Measurements from ENCODE around the gene UMOD. TPM values are rescaled to one million over a fixed set of nuclear protein-coding genes. Genes with fewer than 3 reads are reported as not detected.
"Not testable (repeated sequence)": the region's sequence is repeated elsewhere in the genome, so short reads cannot be mapped to it uniquely, and the experiment has no call there.

The UMOD gene
- total RNA-seq, 1 donor from 2014 or later: not detected

DNA sequence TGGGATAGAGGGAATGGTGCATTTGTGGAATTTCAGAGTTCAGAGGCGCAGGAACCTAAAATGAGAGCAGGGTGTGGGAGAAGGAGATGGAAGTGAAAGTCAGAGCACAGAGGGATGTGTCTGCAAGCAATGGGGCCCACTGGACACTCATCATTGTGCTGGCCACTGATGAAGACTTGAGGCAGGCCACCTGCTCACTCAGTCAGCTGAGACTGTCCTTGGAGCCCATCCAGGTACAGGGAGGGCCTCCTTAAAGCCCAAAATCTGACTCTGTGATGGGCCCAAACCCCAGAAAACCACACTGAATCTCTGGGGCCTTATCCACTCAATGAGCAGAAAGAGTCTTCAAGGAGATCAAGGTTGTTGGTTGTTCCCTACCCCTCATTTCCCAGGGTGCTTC is 30.8 kb downstream of the UMOD start:
- intact Hi-C loops (cut with micrococcal nuclease): no loop called here

- intact Hi-C loops (cut with micrococcal nuclease): not testable (repeated sequence)
Observed at GRCh38 chr16:20321051-20321450, 31.5 kb downstream of the UMOD start.

DNA sequence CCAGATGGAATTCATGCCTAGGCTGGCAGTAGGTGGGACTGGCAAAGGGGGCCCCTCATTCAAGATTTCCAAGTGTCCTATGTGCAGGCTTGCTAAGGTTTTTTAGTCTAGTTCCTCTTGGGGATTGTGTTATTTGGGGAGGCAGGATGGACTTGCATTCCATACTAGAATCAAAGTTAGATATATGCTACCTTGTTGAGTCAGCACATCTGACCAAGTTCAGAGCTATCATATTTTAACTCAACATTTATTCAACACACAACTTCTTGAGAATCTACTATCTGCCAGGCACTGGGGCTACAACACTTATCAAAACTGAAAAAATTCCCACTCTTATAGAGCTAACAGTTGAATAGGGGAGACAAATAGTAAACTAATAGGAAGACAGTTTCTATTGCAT is 31.9 kb downstream of the UMOD start:
- intact Hi-C loops (cut with micrococcal nuclease): no loop called here

GRCh38 chr16:20320178-20320577 is 32.3 kb downstream of the UMOD start:
- intact Hi-C loops (cut with micrococcal nuclease): no loop called here

DNA sequence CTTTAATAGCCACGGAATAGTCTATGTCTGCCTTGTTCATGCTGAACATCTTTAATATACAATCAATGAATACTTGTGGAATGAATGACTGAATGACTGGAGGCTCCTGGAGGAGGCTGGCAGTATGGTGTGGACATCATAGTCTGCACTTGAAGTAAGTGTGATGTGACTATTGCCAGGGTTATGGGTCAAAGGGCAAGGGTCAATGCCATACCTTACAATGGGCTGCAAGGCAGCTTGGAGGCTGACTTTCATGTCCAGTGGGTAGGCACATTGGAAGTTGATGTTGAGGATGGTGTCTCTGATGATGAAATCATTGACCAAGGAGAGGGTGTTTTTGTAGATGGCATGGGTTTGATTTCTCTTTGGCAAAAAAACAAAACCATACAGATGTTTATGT is 33.1 kb downstream of the UMOD start:
- intact Hi-C loops (cut with micrococcal nuclease): no loop called here

GRCh38 chr16:20318437-20318836 is 34.1 kb downstream of the UMOD start:
- intact Hi-C loops (cut with micrococcal nuclease): no loop called here

GRCh38 chr16:20318006-20318405 is 34.5 kb downstream of the UMOD start:
- intact Hi-C loops (cut with micrococcal nuclease): no loop called here

DNA sequence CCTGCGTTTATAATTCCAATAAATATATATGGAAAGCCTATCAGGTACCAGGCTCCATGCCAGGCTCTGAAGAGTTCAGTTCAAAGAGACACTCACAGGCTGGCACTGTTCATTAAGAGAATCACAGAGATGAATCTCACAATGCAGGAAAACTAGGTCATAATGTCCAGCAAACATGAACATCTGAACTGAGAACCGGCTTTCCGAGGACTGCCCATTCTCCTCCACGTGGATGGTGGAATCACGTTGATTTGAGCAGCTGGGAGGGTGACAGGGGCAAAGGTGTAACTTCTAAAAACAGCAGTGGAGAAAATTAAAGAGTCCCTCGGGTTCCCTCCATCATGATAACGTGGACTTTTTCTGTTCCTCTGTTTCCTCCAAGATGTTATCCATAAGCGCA is 35.4 kb downstream of the UMOD start:
- intact Hi-C loops (cut with micrococcal nuclease): no loop called here

DNA sequence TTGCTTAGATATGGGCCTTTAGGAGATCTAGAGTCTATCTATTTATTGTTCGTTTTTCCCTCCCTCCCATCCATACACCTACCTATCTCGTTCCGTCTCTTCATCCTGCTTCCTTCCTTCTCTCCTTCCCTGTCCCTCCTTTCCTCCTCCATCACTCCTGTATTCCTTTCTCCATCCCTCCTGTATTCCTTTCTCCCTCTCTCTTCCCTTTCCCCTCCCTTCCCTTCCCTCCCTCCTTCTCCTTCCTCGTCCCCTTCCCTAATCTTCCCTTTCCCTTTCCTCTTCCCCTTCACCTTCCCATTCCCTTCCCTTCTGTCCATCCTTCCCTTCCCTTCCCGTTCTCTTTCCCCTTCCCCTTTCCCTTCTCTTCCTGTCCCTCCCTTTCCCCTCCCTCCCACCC is 35.8 kb downstream of the UMOD start:
- intact Hi-C loops (cut with micrococcal nuclease): no loop called here

- intact Hi-C loops (cut with micrococcal nuclease): no loop called here
Observed at GRCh38 chr16:20315764-20316163, 36.8 kb downstream of the UMOD start.

DNA sequence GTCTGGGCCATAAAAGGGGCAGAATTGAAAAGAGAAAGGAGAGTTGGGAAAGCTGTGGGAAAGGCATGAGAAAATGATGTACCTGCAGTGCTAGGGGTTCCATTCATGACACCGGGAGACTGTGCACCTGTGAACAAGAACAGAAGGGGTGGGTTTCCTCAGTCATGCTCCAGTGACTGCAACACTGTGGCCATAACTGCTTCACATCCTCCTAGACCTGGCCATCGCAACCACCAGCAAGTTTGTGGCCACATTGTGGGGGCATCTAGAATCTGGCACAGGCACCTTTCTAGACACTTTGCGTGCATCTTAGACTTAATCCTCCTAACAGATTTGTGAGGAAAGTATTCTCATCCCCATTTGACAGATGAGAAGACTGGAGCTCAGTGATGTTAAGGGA is 37.9 kb downstream of the UMOD start:
- intact Hi-C loops (cut with micrococcal nuclease): no loop called here

GRCh38 chr16:20313741-20314140 is 38.8 kb downstream of the UMOD start:
- intact Hi-C loops (cut with micrococcal nuclease): no loop called here

DNA sequence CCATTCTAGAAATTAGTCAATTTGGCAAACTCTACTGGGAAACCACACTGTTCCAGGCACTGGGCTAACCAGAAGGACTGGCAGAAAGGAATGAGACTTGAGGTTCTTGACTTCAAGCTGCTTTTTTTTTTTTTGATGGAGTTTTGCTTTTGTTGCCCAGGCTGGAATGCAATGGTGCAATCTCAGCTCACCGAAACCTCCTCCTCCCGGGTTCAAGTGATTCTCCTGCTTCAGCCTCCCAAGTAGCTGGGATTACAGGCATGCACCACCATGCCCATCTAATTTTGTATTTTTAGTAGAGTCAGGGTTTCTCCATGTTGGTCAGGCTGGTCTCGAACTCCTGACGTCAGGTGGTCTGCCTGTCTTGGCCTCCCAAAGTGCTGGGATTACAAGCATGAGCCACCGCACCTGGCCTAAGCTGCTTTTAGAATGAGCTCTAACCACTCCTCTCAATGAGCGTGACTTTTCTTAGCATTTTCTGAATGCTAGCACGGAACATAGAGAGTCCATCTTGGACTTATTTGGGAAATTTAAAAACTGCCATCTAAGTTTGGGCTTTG is 39.9 kb downstream of the UMOD start:
- intact Hi-C loops (cut with micrococcal nuclease): not testable (repeated sequence)

DNA sequence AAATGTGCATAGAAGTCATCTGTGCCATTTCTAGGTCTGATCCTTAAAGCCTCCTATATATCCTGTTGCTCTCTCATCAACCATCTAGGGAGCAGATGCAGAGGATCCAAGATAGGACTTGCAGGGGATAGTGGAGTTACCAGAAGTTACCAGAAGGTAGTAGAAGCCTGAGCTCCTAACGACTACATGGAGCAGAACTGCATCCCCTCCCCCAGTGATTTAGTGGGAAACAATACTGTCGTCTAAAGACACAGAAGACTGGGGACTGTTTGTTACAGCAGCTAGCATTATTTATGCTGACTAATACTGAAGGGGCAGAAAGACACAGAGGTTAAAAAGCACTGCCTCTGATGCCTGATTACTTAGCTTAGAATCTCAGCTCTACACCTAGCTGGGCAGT is 41.0 kb downstream of the UMOD start:
- intact Hi-C loops (cut with micrococcal nuclease): no loop called here

DNA sequence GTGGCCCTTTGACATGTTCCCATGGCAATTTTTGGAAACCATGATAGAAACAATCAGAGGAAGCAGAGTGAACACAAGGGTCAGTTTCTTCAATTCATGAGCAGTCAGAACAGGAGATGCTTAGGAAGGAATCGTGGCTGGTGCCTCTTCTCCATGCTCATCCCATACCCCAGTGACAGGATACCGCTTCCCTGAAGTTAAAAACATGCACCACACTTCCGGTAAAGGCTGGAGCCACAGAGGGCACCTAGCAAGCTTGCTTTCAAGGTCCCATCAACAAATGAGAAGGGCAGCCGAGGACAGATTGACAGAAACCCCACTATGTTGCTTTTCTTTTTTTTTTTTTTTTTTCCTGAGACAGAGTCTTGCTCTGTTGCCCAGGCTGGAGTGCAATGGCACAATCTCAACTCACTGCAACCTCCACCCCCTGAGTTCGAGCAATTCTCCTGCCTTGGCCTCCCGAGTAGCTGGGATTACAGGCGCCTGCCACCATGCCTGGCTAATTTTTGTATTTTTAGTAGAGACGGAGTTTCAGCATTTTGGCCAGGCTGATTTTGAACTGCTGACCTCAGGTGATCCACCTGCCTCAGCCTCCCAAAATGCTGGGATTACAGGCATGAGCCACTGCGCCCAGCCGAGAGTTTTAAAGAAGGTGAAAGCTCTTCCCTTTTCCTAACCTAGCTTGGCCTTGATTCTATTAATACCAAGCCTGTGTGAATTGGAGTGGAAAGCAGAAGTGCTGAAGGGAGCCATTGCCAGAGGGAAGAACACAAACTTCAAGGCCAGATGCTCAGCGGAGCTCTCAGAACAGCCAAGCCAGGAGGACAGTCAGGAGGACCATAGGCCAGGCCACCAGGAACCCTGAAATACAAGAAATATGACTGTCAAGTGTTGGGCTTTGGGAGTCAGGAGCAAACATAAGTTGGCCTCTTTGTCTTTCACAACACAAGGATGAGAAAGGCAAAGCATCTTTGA is 41.8 kb downstream of the UMOD start:
- intact Hi-C loops (cut with micrococcal nuclease): no loop called here

GRCh38 chr16:20309786-20310185 is 42.7 kb downstream of the UMOD start:
- intact Hi-C loops (cut with micrococcal nuclease): no loop called here

DNA sequence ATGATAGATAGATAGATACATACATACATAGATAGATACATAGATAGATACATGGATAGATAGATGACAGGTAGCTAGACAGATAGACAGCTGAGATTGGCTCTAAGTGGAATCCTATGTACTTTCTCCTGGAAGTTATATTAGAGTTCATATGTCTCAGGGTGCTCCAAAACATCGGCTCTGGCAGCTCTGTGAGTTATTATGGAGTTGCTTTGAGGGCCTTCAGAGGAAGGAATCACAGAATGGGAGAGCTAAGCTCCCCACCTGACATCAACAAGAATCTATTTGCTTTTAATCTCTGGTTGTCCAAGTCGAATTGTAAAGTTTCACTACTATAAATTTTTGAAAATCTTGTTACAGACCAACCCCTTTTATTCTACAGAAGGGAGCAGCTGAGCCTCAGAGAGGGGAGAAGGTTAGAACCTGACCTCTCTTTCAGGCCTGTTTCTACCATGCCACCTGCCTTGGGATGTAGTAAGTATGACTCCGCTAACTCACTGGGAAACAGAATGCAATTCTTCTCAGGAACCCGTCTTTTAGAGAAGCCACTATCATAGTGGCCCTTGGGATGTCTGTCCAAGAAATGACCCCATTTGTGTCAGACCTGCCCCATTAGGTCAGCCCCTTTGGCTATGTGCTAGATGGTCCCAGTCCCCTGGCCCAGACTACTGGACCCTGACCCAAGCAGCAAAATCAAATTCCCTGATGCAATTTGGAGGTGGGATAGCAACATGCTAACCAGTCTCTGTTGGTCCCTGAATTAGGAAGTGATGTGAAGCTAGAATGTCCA is 43.5 kb downstream of the UMOD start:
- intact Hi-C loops (cut with micrococcal nuclease): no loop called here

DNA sequence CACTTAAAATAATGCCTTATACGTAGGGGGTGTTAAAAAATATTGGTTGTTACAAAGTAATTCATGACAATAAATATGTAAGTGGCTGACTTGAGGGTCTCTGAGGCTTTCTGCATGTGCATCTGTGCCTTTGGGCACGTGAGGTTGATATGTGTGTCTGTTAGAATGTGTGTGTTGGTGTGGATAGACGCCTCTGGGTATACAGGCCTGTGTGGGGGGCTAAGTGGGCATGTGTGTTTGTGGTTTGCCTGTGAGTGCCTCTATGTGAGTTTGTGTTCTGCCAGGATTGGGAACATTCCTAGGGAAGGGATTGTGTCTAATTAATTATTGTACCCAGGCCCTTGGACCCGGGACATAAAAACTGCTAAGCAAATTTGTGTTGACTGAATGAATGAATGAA is 44.2 kb downstream of the UMOD start:
- intact Hi-C loops (cut with micrococcal nuclease): no loop called here

DNA sequence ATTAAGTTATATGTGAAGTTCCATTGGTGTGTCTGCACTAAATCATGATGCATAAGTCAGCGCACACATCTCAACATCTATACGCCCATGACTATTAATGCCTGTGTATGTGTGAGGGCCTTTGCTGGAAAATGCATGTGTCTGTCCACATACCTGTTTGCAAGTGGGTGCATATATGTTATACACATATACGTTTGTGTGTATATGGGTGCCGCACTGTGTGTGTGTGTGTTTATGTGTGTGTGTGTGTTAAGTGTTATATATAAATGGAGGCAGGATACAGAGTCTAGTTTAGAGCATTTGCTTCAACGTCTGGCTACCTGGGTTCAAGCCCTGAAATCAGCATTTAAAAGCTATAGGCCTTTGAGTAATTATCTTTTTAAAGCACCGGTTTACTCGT is 44.7 kb downstream of the UMOD start:
- intact Hi-C loops (cut with micrococcal nuclease): no loop called here

DNA sequence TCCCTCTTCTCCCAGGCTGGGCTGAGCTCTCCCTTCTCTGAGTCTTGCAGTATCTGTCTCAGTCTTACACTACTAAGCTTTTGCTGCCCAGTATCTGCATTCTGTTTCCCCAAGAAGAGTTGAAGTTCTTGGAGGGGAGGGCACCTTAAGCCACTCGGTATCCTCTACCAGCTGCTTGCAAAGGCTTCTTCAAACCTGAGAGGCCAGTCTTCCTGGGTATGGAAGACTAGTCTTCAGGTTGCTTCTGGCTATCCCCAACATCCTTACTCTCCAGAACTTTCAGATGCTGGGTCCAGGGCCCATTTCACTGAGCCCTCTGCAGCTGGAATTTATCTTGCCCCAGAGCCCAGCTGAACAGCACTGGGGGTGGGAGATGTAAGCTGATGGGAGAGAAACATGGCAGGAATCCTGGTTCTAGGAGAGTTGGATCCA is 45.3 kb downstream of the UMOD start:
- intact Hi-C loops (cut with micrococcal nuclease): no loop called here

DNA sequence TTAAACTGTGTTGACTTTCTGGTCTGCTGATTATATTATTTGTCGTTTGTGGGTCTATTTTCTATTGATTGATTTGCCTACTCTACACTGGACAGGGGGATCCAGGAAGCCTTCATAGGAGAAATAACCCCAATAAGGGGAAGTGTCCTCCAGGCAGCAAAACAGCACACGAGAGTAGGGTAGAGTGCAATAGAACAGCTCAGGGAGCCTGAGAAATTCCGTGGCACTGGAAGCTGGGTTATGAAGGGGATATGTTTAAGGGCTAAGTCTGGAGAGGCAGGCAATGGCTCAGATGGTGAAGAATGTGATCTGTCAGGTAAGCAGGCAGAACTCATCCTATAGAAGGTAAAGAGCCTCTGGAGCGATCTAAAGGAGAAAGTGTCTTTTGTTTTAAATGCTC is 46.1 kb downstream of the UMOD start:
- intact Hi-C loops (cut with micrococcal nuclease): no loop called here

GRCh38 chr16:20303012-20303411 is 49.5 kb downstream of the UMOD start:
- intact Hi-C loops (cut with micrococcal nuclease): no loop called here
